Measurements from ENCODE around the gene CDKL5. TPM values are rescaled to one million over a fixed set of nuclear protein-coding genes. Genes with fewer than 3 reads are reported as not detected.

CDKL5 gene
- 1 to 10 TPM; 1.2 to 1.4 TPM for total RNA-seq

DNA sequence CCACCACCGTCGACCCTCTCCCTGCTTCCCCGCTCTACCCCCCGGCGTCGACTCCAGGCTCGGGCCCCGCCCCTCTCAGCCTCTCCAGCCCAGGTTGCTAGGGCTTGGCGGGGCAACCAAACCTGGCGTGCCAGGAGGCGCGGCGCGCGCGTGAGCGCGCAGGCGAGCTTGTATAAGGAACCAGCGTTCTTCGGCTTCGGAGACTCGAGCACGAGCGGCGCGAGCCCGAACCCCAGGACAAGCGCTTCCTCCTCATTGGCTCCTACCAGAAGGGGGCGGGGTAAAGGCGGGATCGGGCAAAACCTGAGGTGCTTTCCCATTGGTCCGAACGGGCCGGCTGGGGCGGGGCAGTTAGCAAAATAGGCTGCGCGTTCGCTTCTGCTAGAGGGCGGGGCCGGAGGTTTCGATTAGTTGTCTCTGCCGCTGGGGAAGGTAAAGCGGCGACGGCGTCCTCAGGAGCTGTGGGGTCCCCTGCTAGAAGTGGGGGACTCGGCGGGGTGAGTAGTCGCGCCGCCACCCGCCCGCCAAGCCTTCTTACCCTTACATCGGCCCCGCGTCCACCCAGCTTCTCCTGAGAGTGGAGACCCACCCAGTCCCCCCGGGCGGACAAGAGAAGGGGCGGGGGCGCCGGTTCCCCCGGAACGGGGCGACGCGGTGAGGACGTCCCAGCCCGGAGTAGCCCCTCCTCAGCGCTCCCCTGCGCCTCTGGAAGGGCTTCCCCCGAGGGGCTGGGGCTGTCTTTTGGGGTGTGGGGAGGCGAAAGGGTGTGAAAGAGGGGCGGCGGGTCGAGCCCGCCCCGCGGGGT, at the start of gene CDKL5:
Gene CDKL5 (plus strand): TSS at position 410 of the 805 bp plus-strand sequence. CDS start 81,489 bp downstream, outside the sequence.
- Mint-ChIP-seq H3K27ac (no peak within 1 kb of the TSS), H3K36me3 (no peaks in the 10 kb centered on the region), H3K4me1 (ENCODE audit: low read depth) (peaks cover 9% of the 10 kb centered on the region), H3K4me3 (peak within 1 kb of the TSS; percentile 77), H3K27me3 (peaks cover 3% of the 10 kb centered on the region), H3K9me3 (no peaks in the 10 kb centered on the region)
- peak; percentile 97 for DNase-seq
- intact Hi-C loops (cut with micrococcal nuclease): loop anchor here (1.0 to 10.0 kb wide), 6 partner anchors 249 to 1561 kb away; partner anchors contain the start of genes PDHA1 and PHKA2
- POLR2A ChIA-PET: interaction anchor here (0.5 kb wide), 1 partner anchor 772 kb away, joined by 4 read pairs; no protein-coding TSS in a partner anchor
- CTCF ChIA-PET: no interaction called here

- ChIA-PET POLR2A (no interaction called here), CTCF (interaction anchor here (0.9 to 1.5 kb wide), 8 partner anchors 22 to 644 kb away, joined by 3 to 12 read pairs (median 4); partner anchors contain the start of gene SCML2)
- H3K4me1 Mint-ChIP-seq (ENCODE audit: low read depth): peaks cover 5% of the 10 kb centered on the region
- intact Hi-C loops (cut with micrococcal nuclease): loop anchor here (2.0 to 10.0 kb wide), 2 partner anchors 589 to 633 kb away; no protein-coding TSS in a partner anchor
- H3K9me3 Mint-ChIP-seq: no peaks in the 10 kb centered on the region
- H3K27me3 Mint-ChIP-seq: peaks cover 2% of the 10 kb centered on the region
- no peaks in the 10 kb centered on the region for H3K36me3 Mint-ChIP-seq
- DNase-seq: peak; percentile 30
- H3K4me3 Mint-ChIP-seq: no peak overlapping the region
- H3K27ac Mint-ChIP-seq: no peak overlapping the region
These were observed 47.6 kb upstream of the CDKL5 start for GRCh38 chrX:18377796-18378195.

DNA sequence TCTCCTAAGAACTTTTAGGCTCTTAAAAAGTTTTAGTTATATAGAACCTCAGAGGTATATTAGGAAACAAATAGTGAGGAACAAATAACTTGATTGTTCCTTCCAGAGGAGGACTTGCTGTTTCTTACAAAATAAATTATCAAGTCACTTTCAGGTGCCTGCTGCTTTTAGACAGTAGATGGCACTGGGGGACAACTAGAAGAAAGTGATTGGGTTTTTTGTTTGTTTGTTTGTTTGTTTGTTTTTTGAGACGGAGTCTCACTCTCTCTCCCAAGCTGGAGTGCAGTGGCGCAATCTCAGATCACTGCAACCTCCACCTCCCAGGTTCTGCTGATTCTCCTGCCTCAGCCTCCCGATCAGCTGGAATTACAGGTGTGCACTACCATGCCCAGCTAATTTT, 35.4 kb upstream of the CDKL5 start:
- ChIA-PET POLR2A (no interaction called here), CTCF (interaction anchor here (1.6 kb wide), 1 partner anchor 944 kb away, joined by 6 read pairs; no protein-coding TSS in a partner anchor)
- H3K9me3 Mint-ChIP-seq: no peaks in the 10 kb centered on the region
- no peak for DNase-seq
- no peak overlapping the region for H3K4me3 Mint-ChIP-seq
- H3K27me3 Mint-ChIP-seq: no peaks in the 10 kb centered on the region
- H3K36me3 Mint-ChIP-seq: no peaks in the 10 kb centered on the region
- no peaks in the 10 kb centered on the region for H3K4me1 Mint-ChIP-seq (ENCODE audit: low read depth)
- intact Hi-C loops (cut with micrococcal nuclease): no loop called here
- H3K27ac Mint-ChIP-seq: no peak overlapping the region

GRCh38 chrX:18390941-18391538, 34.4 kb upstream of the CDKL5 start:
- H3K27me3 Mint-ChIP-seq: no peaks in the 10 kb centered on the region
- intact Hi-C loops (cut with micrococcal nuclease): loop anchor here (1.0 kb wide), 1 partner anchor 943 kb away; no protein-coding TSS in a partner anchor
- no peak overlapping the region for H3K27ac Mint-ChIP-seq
- H3K36me3 Mint-ChIP-seq: no peaks in the 10 kb centered on the region
- CTCF ChIA-PET: interaction anchor here (1.2 to 1.6 kb wide), 2 partner anchors 10 to 943 kb away, joined by 4 to 6 read pairs; no protein-coding TSS in a partner anchor
- peak; percentile 55 for DNase-seq
- H3K9me3 Mint-ChIP-seq: no peaks in the 10 kb centered on the region
- H3K4me1 Mint-ChIP-seq (ENCODE audit: low read depth): no peaks in the 10 kb centered on the region
- POLR2A ChIA-PET: no interaction called here
- H3K4me3 Mint-ChIP-seq: no peak overlapping the region

GRCh38 chrX:18394477-18394876, 30.9 kb upstream of the CDKL5 start:
- H3K9me3 Mint-ChIP-seq: no peaks in the 10 kb centered on the region
- no peaks in the 10 kb centered on the region for H3K27me3 Mint-ChIP-seq
- H3K36me3 Mint-ChIP-seq: no peaks in the 10 kb centered on the region
- ChIA-PET CTCF (no interaction called here), POLR2A (no interaction called here)
- intact Hi-C loops (cut with micrococcal nuclease): no loop called here
- H3K4me1 Mint-ChIP-seq (ENCODE audit: low read depth): no peaks in the 10 kb centered on the region
- H3K4me3 Mint-ChIP-seq: no peak overlapping the region
- DNase-seq: no peak
- H3K27ac Mint-ChIP-seq: no peak overlapping the region

DNA sequence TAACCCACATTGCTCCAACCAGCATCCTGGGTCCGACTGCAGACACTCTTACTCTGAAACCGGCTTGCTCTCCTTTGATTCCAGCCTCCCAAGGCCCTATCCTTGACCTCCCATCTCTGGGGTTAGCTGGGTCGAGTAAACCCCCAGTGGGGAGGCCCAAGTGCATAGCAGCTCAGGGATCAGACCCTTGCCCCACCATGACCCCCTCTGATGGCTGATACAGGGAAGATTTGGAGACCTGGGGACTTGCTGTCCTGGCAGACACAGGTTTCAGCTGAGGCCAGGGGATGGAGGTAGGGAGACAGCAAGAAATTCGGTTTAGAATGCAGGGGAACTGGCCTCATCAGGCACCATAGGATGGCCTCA, 23.6 kb upstream of the CDKL5 start:
- H3K9me3 Mint-ChIP-seq: no peaks in the 10 kb centered on the region
- POLR2A ChIA-PET: no interaction called here
- H3K4me1 Mint-ChIP-seq (ENCODE audit: low read depth): no peaks in the 10 kb centered on the region
- no peaks in the 10 kb centered on the region for H3K36me3 Mint-ChIP-seq
- H3K4me3 Mint-ChIP-seq: no peak overlapping the region
- H3K27me3 Mint-ChIP-seq: no peaks in the 10 kb centered on the region
- no peak for DNase-seq
- no peak overlapping the region for H3K27ac Mint-ChIP-seq
- intact Hi-C loops (cut with micrococcal nuclease): no loop called here
- CTCF ChIA-PET: no interaction called here

DNA sequence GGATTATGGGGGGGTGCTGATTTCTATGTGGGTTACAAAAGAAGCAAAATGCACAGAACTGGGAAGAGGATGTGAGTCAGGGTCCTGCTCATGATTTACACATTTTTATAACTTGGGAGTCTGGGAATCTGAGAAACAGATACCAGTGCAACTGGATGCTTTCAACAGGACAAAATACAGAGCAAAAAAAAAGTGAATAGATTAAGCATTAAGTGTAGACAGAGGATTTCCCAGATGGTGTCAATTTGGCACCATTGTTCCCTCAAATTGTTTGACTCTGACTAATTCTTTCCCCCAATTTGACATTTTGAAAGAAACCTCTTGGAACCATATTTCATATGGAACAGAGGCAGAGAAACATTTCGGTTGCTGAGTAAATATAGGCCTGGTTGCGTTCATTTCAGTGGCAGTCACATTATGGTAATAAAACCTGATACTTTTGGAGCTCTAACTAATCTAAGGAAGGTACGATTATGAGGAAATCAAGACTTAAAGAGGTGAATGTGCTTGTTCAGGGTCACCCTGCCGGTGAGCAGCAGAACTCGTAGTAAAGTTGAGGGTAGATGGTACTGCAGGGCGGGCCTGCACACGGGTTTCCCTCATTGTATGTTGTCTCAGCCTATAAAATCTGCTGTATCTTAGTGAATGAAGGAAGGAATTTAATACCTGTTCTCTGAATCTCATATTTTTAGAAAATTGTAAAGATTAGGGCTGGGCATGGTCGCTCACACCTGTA, 18.7 kb upstream of the CDKL5 start:
- POLR2A ChIA-PET: no interaction called here
- CTCF ChIA-PET: no interaction called here
- H3K36me3 Mint-ChIP-seq: no peaks in the 10 kb centered on the region
- H3K27ac Mint-ChIP-seq: no peak overlapping the region
- no peak overlapping the region for H3K4me3 Mint-ChIP-seq
- no peaks in the 10 kb centered on the region for H3K27me3 Mint-ChIP-seq
- intact Hi-C loops (cut with micrococcal nuclease): no loop called here
- no peak for DNase-seq
- H3K4me1 Mint-ChIP-seq (ENCODE audit: low read depth): no peaks in the 10 kb centered on the region
- H3K9me3 Mint-ChIP-seq: no peaks in the 10 kb centered on the region

DNA sequence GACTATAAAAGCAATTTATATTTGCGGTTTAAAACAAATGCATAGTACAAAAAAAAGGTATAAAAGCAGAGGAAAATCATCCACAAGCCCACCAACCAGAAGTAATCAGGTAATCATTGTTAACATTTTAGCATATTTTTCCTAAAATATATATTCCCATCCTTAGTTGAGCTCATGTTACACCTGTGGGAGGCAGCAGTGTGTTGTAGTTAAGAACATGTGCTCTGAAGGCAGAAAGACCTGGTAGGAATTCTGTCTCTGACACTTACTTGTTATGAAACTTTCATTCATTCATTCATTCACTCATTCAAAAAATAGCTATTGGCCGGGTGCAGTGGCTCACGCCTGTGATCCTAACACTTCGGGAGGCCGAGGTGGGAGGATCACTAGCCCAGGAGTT, 15.4 kb upstream of the CDKL5 start:
- Mint-ChIP-seq H3K4me1 (ENCODE audit: low read depth) (no peaks in the 10 kb centered on the region), H3K27ac (no peak overlapping the region), H3K36me3 (no peaks in the 10 kb centered on the region), H3K4me3 (no peak overlapping the region), H3K27me3 (no peaks in the 10 kb centered on the region), H3K9me3 (no peaks in the 10 kb centered on the region)
- intact Hi-C loops (cut with micrococcal nuclease): no loop called here
- POLR2A ChIA-PET: no interaction called here
- no peak for DNase-seq
- CTCF ChIA-PET: interaction anchor here (0.6 kb wide), 1 partner anchor 394 kb away, joined by 3 read pairs; no protein-coding TSS in a partner anchor

DNA sequence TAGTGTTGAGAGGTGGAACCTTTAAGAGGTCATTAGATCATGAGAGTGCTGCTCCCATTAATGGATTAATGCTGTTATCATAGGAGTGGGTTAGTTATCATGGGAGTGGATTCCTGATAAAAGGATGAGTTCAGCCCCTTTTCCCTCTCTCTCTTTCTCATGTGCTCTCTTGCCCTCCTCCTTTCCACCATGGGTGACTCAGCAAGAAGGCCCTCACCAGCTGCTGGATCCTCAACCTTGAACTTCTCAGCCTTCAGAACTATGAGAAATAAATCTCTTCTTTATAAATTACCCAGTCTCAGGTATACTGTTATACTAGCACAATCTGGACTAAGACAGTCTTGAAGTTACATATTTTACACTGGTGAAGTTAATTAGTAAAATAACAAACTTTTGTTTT, 10.0 kb upstream of the CDKL5 start:
- no peaks in the 10 kb centered on the region for H3K36me3 Mint-ChIP-seq
- ChIA-PET POLR2A (no interaction called here), CTCF (no interaction called here)
- H3K9me3 Mint-ChIP-seq: no peaks in the 10 kb centered on the region
- H3K4me3 Mint-ChIP-seq: no peak overlapping the region
- no peak overlapping the region for H3K27ac Mint-ChIP-seq
- H3K4me1 Mint-ChIP-seq (ENCODE audit: low read depth): no peaks in the 10 kb centered on the region
- intact Hi-C loops (cut with micrococcal nuclease): no loop called here
- H3K27me3 Mint-ChIP-seq: no peaks in the 10 kb centered on the region
- DNase-seq: no peak

DNA sequence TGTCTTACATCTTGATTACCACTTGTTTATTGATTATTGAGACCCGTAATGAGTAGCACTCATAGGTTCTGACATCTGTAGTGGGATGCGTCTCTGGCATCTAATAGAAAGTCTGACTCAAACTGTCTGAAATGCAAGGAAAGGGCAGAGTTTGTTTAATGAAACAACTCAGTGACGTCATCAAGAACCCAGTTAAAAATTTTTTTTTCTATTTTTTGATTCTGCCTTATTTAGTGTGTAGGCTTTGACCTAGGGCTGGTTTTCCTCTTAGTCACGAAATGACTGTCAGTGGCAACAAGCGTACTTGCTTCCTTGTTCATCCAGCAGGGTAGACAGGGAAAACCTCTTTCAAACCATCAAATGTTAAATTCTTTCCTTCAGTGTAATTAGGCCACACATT, 3.1 kb upstream of the CDKL5 start:
- Mint-ChIP-seq H3K9me3 (no peaks in the 10 kb centered on the region), H3K27ac (no peak overlapping the region), H3K36me3 (no peaks in the 10 kb centered on the region), H3K27me3 (peaks cover 3% of the 10 kb centered on the region), H3K4me1 (ENCODE audit: low read depth) (peaks cover 9% of the 10 kb centered on the region), H3K4me3 (no peak overlapping the region)
- POLR2A ChIA-PET: no interaction called here
- no peak for DNase-seq
- intact Hi-C loops (cut with micrococcal nuclease): loop anchor here (10.0 kb wide), 2 partner anchors 922 to 1558 kb away; partner anchors contain the start of gene PDHA1
- CTCF ChIA-PET: no interaction called here

GRCh38 chrX:18422886-18423285, 2.5 kb upstream of the CDKL5 start:
- POLR2A ChIA-PET: no interaction called here
- Mint-ChIP-seq H3K27me3 (peaks cover 3% of the 10 kb centered on the region), H3K4me3 (no peak overlapping the region), H3K36me3 (no peaks in the 10 kb centered on the region), H3K9me3 (no peaks in the 10 kb centered on the region), H3K27ac (no peak overlapping the region), H3K4me1 (ENCODE audit: low read depth) (peaks cover 9% of the 10 kb centered on the region)
- CTCF ChIA-PET: no interaction called here
- intact Hi-C loops (cut with micrococcal nuclease): loop anchor here (10.0 kb wide), 2 partner anchors 922 to 1558 kb away; partner anchors contain the start of gene PDHA1
- DNase-seq: no peak

Measured in activated CD4-positive, alpha-beta memory T cell treated with anti-CD3 and anti-CD28 coated beads for 36 hours (primary cell).